Liver (tissue), 9 donors: ENCODE measurements around the gene MYBPHL. TPM values are rescaled to one million over a fixed set of nuclear protein-coding genes. Genes with fewer than 3 reads are reported as not detected.

Source experiments
- DNase-seq: peaks from one replicate; pipeline ENCODE4 v3.0.0-alpha.2; 2017; ENCODE audit warnings: low spot score
- H3K27ac ChIP-seq, 2 donors: one replicate each; pipeline ENCODE4 v1.7.0; 2013; ENCODE audit warnings: inconsistent platforms in 2 of 2, low read length in 2 of 2, control low read depth in 1 of 2, low read depth in 1 of 2, mild to moderate bottlenecking in 1 of 2
- H3K27me3 ChIP-seq, 4 donors: one replicate each; pipeline versions ENCODE4 v1.6.1 to v1.7.0; 2013; ENCODE audit warnings: low read length in 3 of 4, inconsistent platforms in 1 of 4, mild to moderate bottlenecking in 1 of 4, moderate library complexity in 1 of 4; ENCODE audit not compliant: control insufficient read depth in 4 of 4, insufficient read depth in 4 of 4
- H3K36me3 ChIP-seq, 4 donors: one replicate each; pipeline versions ENCODE4 v1.6.1 to v1.7.0; 2013; ENCODE audit warnings: low read length in 3 of 4, mild to moderate bottlenecking in 3 of 4, low read depth in 1 of 4, moderate library complexity in 1 of 4; ENCODE audit not compliant: control insufficient read depth in 4 of 4, insufficient read depth in 3 of 4
- H3K4me1 ChIP-seq, 4 donors: one replicate each; pipeline versions ENCODE4 v1.6.1 to v1.7.0; 2013; ENCODE audit warnings: low read length in 3 of 4, mild to moderate bottlenecking in 3 of 4, moderate library complexity in 1 of 4; ENCODE audit not compliant: control insufficient read depth in 4 of 4, insufficient read depth in 4 of 4
- H3K4me3 ChIP-seq, 3 donors: one replicate each; pipeline versions ENCODE4 v1.6.1 to v1.7.0; 2013; ENCODE audit warnings: low read length in 3 of 3, control low read depth in 1 of 3, low read depth in 1 of 3, mild to moderate bottlenecking in 1 of 3
- H3K9ac ChIP-seq, 2 donors: one replicate each; pipeline ENCODE4 v1.7.0; 2013; ENCODE audit warnings: low read length in 2 of 2, mild to moderate bottlenecking in 2 of 2, moderate library complexity in 2 of 2, control low read depth in 1 of 2, low read depth in 1 of 2
- H3K9me3 ChIP-seq, 4 donors: one replicate each; pipeline versions ENCODE4 v1.6.1 to v1.7.0; 2013; ENCODE audit warnings: low read length in 3 of 4; ENCODE audit not compliant: control insufficient read depth in 4 of 4
- ATF3 ChIP-seq: IDR thresholded peaks from 2 replicates; pipeline ENCODE4 v1.6.1; 2016; ENCODE audit warnings: antibody characterized with exemption
- EGR1 ChIP-seq, 2 donors: IDR thresholded peaks; 2 replicates each; pipeline ENCODE4 v1.6.1; 2016 to 2018; ENCODE audit warnings: antibody characterized with exemption in 2 of 2, low read depth in 2 of 2
- GABPA ChIP-seq, 2 donors: IDR thresholded peaks in 1 of 2; conservative IDR thresholded peaks in 1 of 2; 2 replicates each; pipeline ENCODE4 v1.6.1; 2016; ENCODE audit warnings: antibody characterized with exemption in 2 of 2, mild to moderate bottlenecking in 1 of 2, moderate library complexity in 1 of 2
- JUND ChIP-seq, 2 donors: IDR thresholded peaks; 2 replicates each; pipeline ENCODE4 v1.6.1; 2016; ENCODE audit warnings: antibody characterized with exemption in 2 of 2
- NR2F2 ChIP-seq: IDR thresholded peaks from 2 replicates; pipeline ENCODE4 v1.6.1; 2016; ENCODE audit warnings: antibody characterized with exemption
- RAD21 ChIP-seq, 2 donors: IDR thresholded peaks; 2 replicates each; pipeline ENCODE4 v1.6.1; 2016; ENCODE audit warnings: antibody characterized with exemption in 2 of 2, mild to moderate bottlenecking in 2 of 2
- RXRA ChIP-seq, 2 donors: IDR thresholded peaks; 2 replicates each; pipeline ENCODE4 v1.6.1; 2017 to 2018; ENCODE audit warnings: antibody characterized with exemption in 2 of 2, mild to moderate bottlenecking in 1 of 2
- TAF1 ChIP-seq: conservative IDR thresholded peaks from 2 replicates; pipeline ENCODE4 v1.6.1; 2016; ENCODE audit warnings: antibody characterized with exemption, mild to moderate bottlenecking
- YY1 ChIP-seq: IDR thresholded peaks from 2 replicates; pipeline ENCODE4 v1.6.1; 2016; ENCODE audit warnings: antibody characterized with exemption, mild to moderate bottlenecking
- WGBS: extraction: QIAGEN DNeasy Blood & Tissue Kit; methylation state at CpG from one replicate; pipeline ENCODE4 v1.1.7; 2013; 5-methylcytosine and 5-hydroxymethylcytosine counted together
- polyA plus RNA-seq, 2 donors: library from polyadenylated mRNA; stranded (reverse) in 1 of 2; unstranded in 1 of 2; fragments of 200-250 nt in 1 of 2; fragments of >200 nt in 1 of 2; fragmentation: Nextera tagmentation in 1 of 2; extraction: Ambion mirVana in 1 of 2; gene quantifications; one replicate each; pipeline versions ENCODE4 v1.2.1 to v1.2.3, GENCODE V29; 2013 to 2015
- total RNA-seq, 2 donors: library from RNA; depleted of rRNA; stranded (reverse); fragments of >200 nt; gene quantifications; one replicate each; pipeline ENCODE4 v1.2.3, GENCODE V29; 2014
- TF ChIP-seq, protein P1 (sequence below): fragments of 150-350 bp; IDR thresholded peaks from 2 replicates; pipeline ENCODE4 v1.5.1; 2017; ENCODE audit warnings: improper control_type of control experiment, low read depth, low read length; ENCODE audit not compliant: missing input control
- TF ChIP-seq, protein P2 (sequence below): IDR thresholded peaks from 2 replicates; pipeline ENCODE4 v1.6.1; 2016; ENCODE audit warnings: antibody characterized with exemption
- donor health status: healthy.
- donor health status: healthy.
- donor health status: healthy.
- donor health status: healthy.
- donor health status: healthy.

The MYBPHL gene
- total and polyA plus RNA-seq, 4 donors, result not detected

- WGBS, result 90% methylated on average over 33 of the region's 33 CpGs
- H3K27me3 ChIP-seq, result no peaks in the 10 kb centered on the region
- H3K27ac ChIP-seq, result no peak overlapping the region
- no peak for DNase-seq
- no peak overlapping the region for H3K4me3 ChIP-seq
- peaks cover 2 to 9% (median 5%) of the 10 kb centered on the region in 4 donors for H3K4me1 ChIP-seq
- H3K9me3 ChIP-seq, result no peaks in the 10 kb centered on the region
- H3K9ac ChIP-seq, result no peak overlapping the region
- TF ChIP-seq ATF3, result no peak
- no peak for TF ChIP-seq GABPA (IDR thresholded peaks at IDR 0.05 in 1 of 2, conservative IDR thresholded peaks at IDR 0.05 in 1 of 2)
- TF ChIP-seq, protein P1, sequence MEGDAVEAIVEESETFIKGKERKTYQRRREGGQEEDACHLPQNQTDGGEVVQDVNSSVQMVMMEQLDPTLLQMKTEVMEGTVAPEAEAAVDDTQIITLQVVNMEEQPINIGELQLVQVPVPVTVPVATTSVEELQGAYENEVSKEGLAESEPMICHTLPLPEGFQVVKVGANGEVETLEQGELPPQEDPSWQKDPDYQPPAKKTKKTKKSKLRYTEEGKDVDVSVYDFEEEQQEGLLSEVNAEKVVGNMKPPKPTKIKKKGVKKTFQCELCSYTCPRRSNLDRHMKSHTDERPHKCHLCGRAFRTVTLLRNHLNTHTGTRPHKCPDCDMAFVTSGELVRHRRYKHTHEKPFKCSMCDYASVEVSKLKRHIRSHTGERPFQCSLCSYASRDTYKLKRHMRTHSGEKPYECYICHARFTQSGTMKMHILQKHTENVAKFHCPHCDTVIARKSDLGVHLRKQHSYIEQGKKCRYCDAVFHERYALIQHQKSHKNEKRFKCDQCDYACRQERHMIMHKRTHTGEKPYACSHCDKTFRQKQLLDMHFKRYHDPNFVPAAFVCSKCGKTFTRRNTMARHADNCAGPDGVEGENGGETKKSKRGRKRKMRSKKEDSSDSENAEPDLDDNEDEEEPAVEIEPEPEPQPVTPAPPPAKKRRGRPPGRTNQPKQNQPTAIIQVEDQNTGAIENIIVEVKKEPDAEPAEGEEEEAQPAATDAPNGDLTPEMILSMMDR, result no peak
- TF ChIP-seq RXRA (IDR thresholded peaks at IDR 0.05), result no peak
- no peak for TF ChIP-seq YY1
- no peak for TF ChIP-seq RAD21 (IDR thresholded peaks at IDR 0.05)
- no peaks in the 10 kb centered on the region for H3K36me3 ChIP-seq
These were observed 53.7 kb downstream of the MYBPHL start for GRCh38 chr1:109252893-109253802.

DNA sequence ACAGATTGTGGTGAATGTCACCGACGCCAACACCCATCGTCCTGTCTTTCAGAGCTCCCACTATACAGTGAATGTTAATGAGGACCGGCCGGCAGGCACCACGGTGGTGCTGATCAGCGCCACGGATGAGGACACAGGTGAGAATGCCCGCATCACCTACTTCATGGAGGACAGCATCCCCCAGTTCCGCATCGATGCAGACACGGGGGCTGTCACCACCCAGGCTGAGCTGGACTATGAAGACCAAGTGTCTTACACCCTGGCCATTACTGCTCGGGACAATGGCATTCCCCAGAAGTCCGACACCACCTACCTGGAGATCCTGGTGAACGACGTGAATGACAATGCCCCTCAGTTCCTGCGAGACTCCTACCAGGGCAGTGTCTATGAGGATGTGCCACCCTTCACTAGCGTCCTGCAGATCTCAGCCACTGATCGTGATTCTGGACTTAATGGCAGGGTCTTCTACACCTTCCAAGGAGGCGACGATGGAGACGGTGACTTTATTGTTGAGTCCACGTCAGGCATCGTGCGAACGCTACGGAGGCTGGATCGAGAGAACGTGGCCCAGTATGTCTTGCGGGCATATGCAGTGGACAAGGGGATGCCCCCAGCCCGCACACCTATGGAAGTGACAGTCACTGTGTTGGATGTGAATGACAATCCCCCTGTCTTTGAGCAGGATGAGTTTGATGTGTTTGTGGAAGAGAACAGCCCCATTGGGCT is 54.5 kb downstream of the MYBPHL start:
- Histone ChIP-seq H3K36me3 (no peaks in the 10 kb centered on the region), H3K27me3 (no peaks in the 10 kb centered on the region), H3K4me1 (peaks cover 2 to 9% (median 5%) of the 10 kb centered on the region in 4 donors), H3K4me3 (no peak overlapping the region), H3K9ac (no peak overlapping the region), H3K9me3 (no peaks in the 10 kb centered on the region), H3K27ac (no peak overlapping the region)
- no peak for DNase-seq
- TF ChIP-seq, protein P2, sequence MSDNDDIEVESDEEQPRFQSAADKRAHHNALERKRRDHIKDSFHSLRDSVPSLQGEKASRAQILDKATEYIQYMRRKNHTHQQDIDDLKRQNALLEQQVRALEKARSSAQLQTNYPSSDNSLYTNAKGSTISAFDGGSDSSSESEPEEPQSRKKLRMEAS, result no peak
- TF ChIP-seq NR2F2 (no peak), TAF1 (no peak), YY1 (no peak), EGR1 (IDR thresholded peaks at IDR 0.05; ENCODE audit: low read depth in 2 of 2) (no peak), JUND (IDR thresholded peaks at IDR 0.05) (no peak)
- WGBS, result 97% methylated on average over 31 of the region's 31 CpGs

GRCh38 chr1:109251277-109252166 is 55.3 kb downstream of the MYBPHL start:
- Histone ChIP-seq H3K9ac (no peak overlapping the region), H3K27me3 (no peaks in the 10 kb centered on the region), H3K36me3 (no peaks in the 10 kb centered on the region), H3K27ac (no peak overlapping the region), H3K4me1 (peaks cover 2 to 9% (median 5%) of the 10 kb centered on the region in 4 donors), H3K4me3 (no peak overlapping the region), H3K9me3 (no peaks in the 10 kb centered on the region)
- TF ChIP-seq, protein P2, result no peak
- TF ChIP-seq ATF3, result no peak
- WGBS, result 96% methylated on average over 32 of the region's 32 CpGs
- no peak for DNase-seq
